ENCODE results near the gene POC1A.
A peak's percentile ranks its signal among the peaks of the same experiment; 100 is the strongest.

Gene POC1A

DNA sequence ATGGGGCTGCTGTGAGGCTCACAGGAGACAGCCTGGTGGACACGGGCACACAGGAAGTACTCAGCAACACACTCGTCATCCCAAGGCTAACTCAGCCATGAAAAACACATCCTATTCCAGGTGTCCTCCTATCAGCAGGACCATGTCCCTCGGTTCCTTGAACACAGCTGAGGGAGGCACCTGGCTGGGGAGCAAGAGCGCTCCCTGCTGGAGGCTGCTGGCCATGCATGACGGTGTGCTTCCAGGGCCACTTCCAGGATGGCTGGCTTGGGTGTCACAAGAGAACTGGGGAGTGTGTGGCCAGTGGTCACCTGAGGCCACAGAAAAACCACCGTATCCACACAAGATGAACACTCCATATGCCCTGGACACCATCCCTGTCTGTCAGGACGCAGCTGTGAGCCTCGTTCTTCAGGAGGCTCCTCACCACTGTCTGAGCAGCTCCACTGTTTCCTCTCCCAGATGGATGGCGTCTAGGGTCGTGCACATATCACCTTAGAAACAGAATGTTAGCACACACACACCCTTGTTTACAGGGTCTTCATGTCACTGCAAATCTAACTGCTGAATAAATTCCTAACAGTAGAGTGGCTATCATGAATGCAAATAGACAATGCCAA, 31.0 kb downstream of the POC1A start:
- H3K4me3 ChIP-seq (ENCODE audit: low read length): no peak overlapping the region
- TF ChIP-seq, protein P1, sequence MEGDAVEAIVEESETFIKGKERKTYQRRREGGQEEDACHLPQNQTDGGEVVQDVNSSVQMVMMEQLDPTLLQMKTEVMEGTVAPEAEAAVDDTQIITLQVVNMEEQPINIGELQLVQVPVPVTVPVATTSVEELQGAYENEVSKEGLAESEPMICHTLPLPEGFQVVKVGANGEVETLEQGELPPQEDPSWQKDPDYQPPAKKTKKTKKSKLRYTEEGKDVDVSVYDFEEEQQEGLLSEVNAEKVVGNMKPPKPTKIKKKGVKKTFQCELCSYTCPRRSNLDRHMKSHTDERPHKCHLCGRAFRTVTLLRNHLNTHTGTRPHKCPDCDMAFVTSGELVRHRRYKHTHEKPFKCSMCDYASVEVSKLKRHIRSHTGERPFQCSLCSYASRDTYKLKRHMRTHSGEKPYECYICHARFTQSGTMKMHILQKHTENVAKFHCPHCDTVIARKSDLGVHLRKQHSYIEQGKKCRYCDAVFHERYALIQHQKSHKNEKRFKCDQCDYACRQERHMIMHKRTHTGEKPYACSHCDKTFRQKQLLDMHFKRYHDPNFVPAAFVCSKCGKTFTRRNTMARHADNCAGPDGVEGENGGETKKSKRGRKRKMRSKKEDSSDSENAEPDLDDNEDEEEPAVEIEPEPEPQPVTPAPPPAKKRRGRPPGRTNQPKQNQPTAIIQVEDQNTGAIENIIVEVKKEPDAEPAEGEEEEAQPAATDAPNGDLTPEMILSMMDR (conservative IDR thresholded peaks at IDR 0.05; ENCODE audit: low read length): peak; percentile 98
- DNase-seq (ENCODE audit: low read depth): peak; percentile 51

- TF ChIP-seq, protein P1 (conservative IDR thresholded peaks at IDR 0.05; ENCODE audit: low read length): no peak
- DNase-seq (ENCODE audit: low read depth): no peak
- H3K4me3 ChIP-seq (ENCODE audit: low read length): no peak overlapping the region
Observed at GRCh38 chr3:52122491-52122890, 31.7 kb downstream of the POC1A start.

DNA sequence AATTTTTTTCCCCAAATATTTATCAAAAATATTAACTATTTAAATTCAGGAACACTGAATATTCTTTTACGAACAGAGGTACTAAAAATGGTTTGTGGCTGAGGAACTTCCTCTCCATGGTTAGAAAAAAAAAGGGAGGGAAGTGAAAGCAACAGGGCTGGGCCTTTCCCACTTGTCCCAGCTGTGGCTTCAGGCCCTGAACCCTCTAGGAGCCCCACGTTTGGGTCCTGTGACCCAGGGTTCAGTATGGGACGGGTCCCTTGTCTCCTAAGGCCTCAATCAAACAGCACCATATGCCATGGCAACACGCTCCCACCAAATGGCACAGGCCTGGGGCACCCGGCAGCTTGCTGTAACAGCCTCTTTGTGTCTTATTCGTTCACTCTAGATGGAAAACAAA, 32.4 kb downstream of the POC1A start:
- TF ChIP-seq, protein P1 (conservative IDR thresholded peaks at IDR 0.05; ENCODE audit: low read length): no peak
- no peak overlapping the region for H3K4me3 ChIP-seq (ENCODE audit: low read length)
- no peak for DNase-seq (ENCODE audit: low read depth)

GRCh38 chr3:52121464-52121805, 32.8 kb downstream of the POC1A start:
- TF ChIP-seq, protein P1 (conservative IDR thresholded peaks at IDR 0.05; ENCODE audit: low read length): no peak
- no peak for DNase-seq (ENCODE audit: low read depth)
- H3K4me3 ChIP-seq (ENCODE audit: low read length): no peak overlapping the region

- TF ChIP-seq, protein P1 (conservative IDR thresholded peaks at IDR 0.05; ENCODE audit: low read length): no peak
- DNase-seq (ENCODE audit: low read depth): no peak
- H3K4me3 ChIP-seq (ENCODE audit: low read length): no peak overlapping the region
Observed at GRCh38 chr3:52120556-52121463, 33.4 kb downstream of the POC1A start.

DNA sequence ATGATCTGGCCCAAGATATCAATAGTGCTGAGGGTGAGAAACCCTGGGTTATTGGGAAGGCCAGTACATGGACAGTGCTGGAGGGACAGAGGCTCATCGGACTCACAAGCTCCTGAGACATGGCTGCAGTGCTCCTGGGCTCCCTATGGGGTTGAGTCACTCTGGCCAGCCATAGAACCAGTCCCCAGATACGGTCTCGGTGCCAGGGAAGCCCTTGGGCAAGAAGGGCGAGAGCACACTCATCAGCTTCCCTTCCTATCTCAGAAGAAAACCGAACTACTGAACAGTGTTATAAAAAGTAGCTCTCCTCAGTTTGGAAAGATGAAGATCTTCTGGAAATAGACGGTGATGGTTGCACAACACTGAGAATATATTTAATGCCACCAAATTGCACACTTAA, 34.4 kb downstream of the POC1A start:
- TF ChIP-seq, protein P1 (conservative IDR thresholded peaks at IDR 0.05; ENCODE audit: low read length): no peak
- DNase-seq (ENCODE audit: low read depth): no peak
- H3K4me3 ChIP-seq (ENCODE audit: low read length): no peak overlapping the region

DNA sequence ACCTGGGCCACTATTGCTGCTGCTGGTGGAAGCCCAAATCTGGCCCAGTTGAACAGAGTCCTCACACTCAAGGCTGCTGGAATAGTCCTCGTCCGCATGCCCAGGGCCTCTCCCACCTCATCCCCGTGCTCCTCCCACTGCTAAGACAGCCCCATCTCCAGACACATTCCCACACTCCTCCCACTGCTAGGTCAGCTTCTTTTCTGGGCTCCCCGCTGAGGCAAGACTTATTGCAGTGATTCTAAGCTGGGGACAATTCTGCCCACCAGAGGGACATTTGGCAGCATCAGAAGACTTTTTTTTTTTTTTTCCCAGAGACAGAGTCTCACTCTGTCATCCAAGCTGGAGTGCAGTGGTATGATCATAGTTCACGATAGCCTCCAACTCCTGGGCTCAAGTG, 35.1 kb downstream of the POC1A start:
- TF ChIP-seq, protein P1 (conservative IDR thresholded peaks at IDR 0.05; ENCODE audit: low read length): no peak
- no peak overlapping the region for H3K4me3 ChIP-seq (ENCODE audit: low read length)
- DNase-seq (ENCODE audit: low read depth): no peak
